Epithelial cell of esophagus (primary cell): Measurements from ENCODE around the gene GSTA4.
"Not testable (repeated sequence)": the region's sequence is repeated elsewhere in the genome, so short reads cannot be mapped to it uniquely, and the experiment has no call there.

Experiments
- DNase-seq: peaks from one replicate; pipeline ENCODE4 v3.0.0; 2010; ENCODE audit warnings: low read depth
- H3K4me3 ChIP-seq: 2 replicates; pipeline ENCODE4 v1.5.1; 2011; ENCODE audit warnings: mild to moderate bottlenecking, low read length, control low read depth
- CTCF ChIP-seq: IDR thresholded peaks from 2 replicates; pipeline ENCODE4 v1.5.1; 2011; ENCODE audit warnings: low read depth, mild to moderate bottlenecking, low read length, control low read depth, inconsistent platforms; ENCODE audit not compliant: insufficient read depth; ENCODE audit errors: missing control alignments

Gene GSTA4

GRCh38 chr6:53014744-53015143 is 19.7 kb upstream of the GSTA4 start:
- no peak overlapping the region for H3K4me3 ChIP-seq
- no peak for TF ChIP-seq CTCF
- peak; percentile 17 for DNase-seq

- DNase-seq, result peak; percentile 9
- H3K4me3 ChIP-seq, result no peak overlapping the region
- no peak for TF ChIP-seq CTCF
Observed at GRCh38 chr6:53014063-53014462, 19.0 kb upstream of the GSTA4 start.

GRCh38 chr6:53011979-53012378 is 16.9 kb upstream of the GSTA4 start:
- no peak overlapping the region for H3K4me3 ChIP-seq
- DNase-seq, result peak; percentile 88
- TF ChIP-seq CTCF, result no peak

- no peak overlapping the region for H3K4me3 ChIP-seq
- no peak for TF ChIP-seq CTCF
- no peak for DNase-seq
Observed at GRCh38 chr6:53010504-53010903, 15.4 kb upstream of the GSTA4 start.

GRCh38 chr6:53009511-53009910 is 14.4 kb upstream of the GSTA4 start:
- no peak for DNase-seq
- TF ChIP-seq CTCF, result no peak
- no peak overlapping the region for H3K4me3 ChIP-seq

- no peak overlapping the region for H3K4me3 ChIP-seq
- TF ChIP-seq CTCF, result no peak
- DNase-seq, result no peak
Observed at GRCh38 chr6:53009056-53009455, 14.0 kb upstream of the GSTA4 start.

GRCh38 chr6:53008192-53008687 is 13.2 kb upstream of the GSTA4 start:
- not testable (repeated sequence) for H3K4me3 ChIP-seq, DNase-seq

- TF ChIP-seq CTCF, result no peak
- DNase-seq, result no peak
- H3K4me3 ChIP-seq, result no peak overlapping the region
Observed at GRCh38 chr6:53005663-53006250, 10.7 kb upstream of the GSTA4 start.
